ENCODE measurements around the gene HSD17B2. TPM values are rescaled to one million over a fixed set of nuclear protein-coding genes. Genes with fewer than 3 reads are reported as not detected.

HSD17B2 gene
- total RNA-seq, 4 donors from 2014 or later: 0.40 TPM; not detected in 3

DNA sequence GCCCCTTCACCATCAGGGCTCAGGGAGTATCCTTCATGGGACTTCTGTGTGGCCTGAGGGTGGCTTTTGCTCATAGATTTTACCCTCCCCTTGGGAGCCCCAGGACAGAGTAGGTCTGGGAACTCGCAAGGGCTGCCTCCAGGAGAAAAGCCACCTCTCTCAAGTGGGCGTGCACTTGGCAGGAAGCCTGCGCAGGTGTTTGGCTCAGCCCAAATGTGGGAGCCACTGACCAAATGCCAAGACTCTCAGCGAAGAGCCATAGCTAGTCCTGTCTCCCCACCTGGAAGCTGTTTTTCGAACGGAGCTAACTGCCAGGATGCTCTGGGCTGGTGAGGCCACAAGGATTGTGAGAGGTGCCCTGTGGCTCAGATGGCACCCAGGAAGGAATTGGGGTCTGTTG lies 2.0 kb upstream of the HSD17B2 start:
- TF ChIP-seq, protein P1, sequence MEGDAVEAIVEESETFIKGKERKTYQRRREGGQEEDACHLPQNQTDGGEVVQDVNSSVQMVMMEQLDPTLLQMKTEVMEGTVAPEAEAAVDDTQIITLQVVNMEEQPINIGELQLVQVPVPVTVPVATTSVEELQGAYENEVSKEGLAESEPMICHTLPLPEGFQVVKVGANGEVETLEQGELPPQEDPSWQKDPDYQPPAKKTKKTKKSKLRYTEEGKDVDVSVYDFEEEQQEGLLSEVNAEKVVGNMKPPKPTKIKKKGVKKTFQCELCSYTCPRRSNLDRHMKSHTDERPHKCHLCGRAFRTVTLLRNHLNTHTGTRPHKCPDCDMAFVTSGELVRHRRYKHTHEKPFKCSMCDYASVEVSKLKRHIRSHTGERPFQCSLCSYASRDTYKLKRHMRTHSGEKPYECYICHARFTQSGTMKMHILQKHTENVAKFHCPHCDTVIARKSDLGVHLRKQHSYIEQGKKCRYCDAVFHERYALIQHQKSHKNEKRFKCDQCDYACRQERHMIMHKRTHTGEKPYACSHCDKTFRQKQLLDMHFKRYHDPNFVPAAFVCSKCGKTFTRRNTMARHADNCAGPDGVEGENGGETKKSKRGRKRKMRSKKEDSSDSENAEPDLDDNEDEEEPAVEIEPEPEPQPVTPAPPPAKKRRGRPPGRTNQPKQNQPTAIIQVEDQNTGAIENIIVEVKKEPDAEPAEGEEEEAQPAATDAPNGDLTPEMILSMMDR (IDR thresholded peaks at IDR 0.05): no peak
- no peak for ATAC-seq
- no peak overlapping the region for H3K27ac ChIP-seq
- no CpG with 5 or more reads among the region's 6 CpGs for WGBS, 2 donors (ENCODE audit: low coverage in 1 of 2)
- H3K27me3 ChIP-seq: peaks cover 7% of the 10 kb centered on the region
- no peaks in the 10 kb centered on the region for H3K9me3 ChIP-seq
- no peaks in the 10 kb centered on the region for H3K36me3 ChIP-seq
- no peaks in the 10 kb centered on the region for H3K4me1 ChIP-seq
- no peak overlapping the region for H3K4me3 ChIP-seq

- Histone ChIP-seq H3K27ac (no peak overlapping the region), H3K36me3 (no peaks in the 10 kb centered on the region), H3K4me1 (no peaks in the 10 kb centered on the region), H3K9me3 (no peaks in the 10 kb centered on the region), H3K4me3 (no peak overlapping the region), H3K27me3 (peaks cover 13% of the 10 kb centered on the region)
- ATAC-seq: no peak
- TF ChIP-seq POLR2AphosphoS5 (IDR thresholded peaks at IDR 0.05) (no peak), POLR2A (IDR thresholded peaks at IDR 0.05) (no peak), EP300 (IDR thresholded peaks at IDR 0.05) (no peak)
- TF ChIP-seq, protein P1 (IDR thresholded peaks at IDR 0.05): no peak
- WGBS, 2 donors (ENCODE audit: low coverage in 1 of 2): 57 to 63% methylated on average over 4 to 8 of the region's 8 CpGs
These were observed 1.3 kb upstream of the HSD17B2 start for GRCh38 chr16:82033683-82034300.

- Histone ChIP-seq H3K4me3 (no peak overlapping the region), H3K4me1 (no peaks in the 10 kb centered on the region), H3K9me3 (no peaks in the 10 kb centered on the region), H3K27me3 (peaks cover 15% of the 10 kb centered on the region), H3K27ac (no peak overlapping the region), H3K36me3 (no peaks in the 10 kb centered on the region)
- WGBS, 2 donors (ENCODE audit: low coverage in 1 of 2): 75 to 83% methylated on average over 2 to 4 of the region's 4 CpGs
- TF ChIP-seq POLR2AphosphoS5 (IDR thresholded peaks at IDR 0.05) (no peak), POLR2A (IDR thresholded peaks at IDR 0.05) (no peak), EP300 (IDR thresholded peaks at IDR 0.05) (no peak)
- TF ChIP-seq, protein P1 (IDR thresholded peaks at IDR 0.05): no peak
- no peak for ATAC-seq
These were observed 2.2 kb downstream of the HSD17B2 start for GRCh38 chr16:82037251-82037650.

- H3K27ac ChIP-seq: no peak overlapping the region
- peaks cover 15% of the 10 kb centered on the region for H3K27me3 ChIP-seq
- no peaks in the 10 kb centered on the region for H3K4me1 ChIP-seq
- no peak for ATAC-seq
- H3K4me3 ChIP-seq: no peak overlapping the region
- H3K9me3 ChIP-seq: no peaks in the 10 kb centered on the region
- WGBS, 2 donors (ENCODE audit: low coverage in 1 of 2): 22% methylated on average over 2 of the region's 2 CpGs
- H3K36me3 ChIP-seq: no peaks in the 10 kb centered on the region
- TF ChIP-seq POLR2AphosphoS5 (IDR thresholded peaks at IDR 0.05): no peak
These were observed 2.6 kb downstream of the HSD17B2 start for GRCh38 chr16:82037666-82038065.

DNA sequence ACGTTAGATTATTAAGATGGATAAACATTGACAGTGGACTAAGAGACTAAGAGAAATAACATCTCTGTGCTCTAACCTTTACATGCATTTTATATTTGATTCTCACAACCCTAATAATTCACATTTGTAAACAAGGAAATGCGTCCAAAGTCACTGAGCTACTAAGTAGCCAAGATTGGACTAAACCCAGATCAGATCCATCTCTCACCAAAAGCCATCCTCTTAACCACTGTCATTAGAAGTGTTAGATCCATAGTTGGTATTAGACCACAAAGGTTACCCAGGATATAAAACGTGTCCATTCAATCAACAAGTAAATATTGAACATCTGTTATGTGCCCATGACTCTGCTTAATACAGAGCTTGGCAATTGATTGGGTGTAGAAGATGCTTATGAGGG lies 5.2 kb downstream of the HSD17B2 start:
- no peaks in the 10 kb centered on the region for H3K9me3 ChIP-seq
- no peaks in the 10 kb centered on the region for H3K36me3 ChIP-seq
- no peak overlapping the region for H3K4me3 ChIP-seq
- no peak for ATAC-seq
- no peaks in the 10 kb centered on the region for H3K4me1 ChIP-seq
- 70 to 82% methylated on average over 3 of the region's 3 CpGs for WGBS, 2 donors (ENCODE audit: low coverage in 1 of 2)
- H3K27me3 ChIP-seq: peaks cover 10% of the 10 kb centered on the region
- no peak for TF ChIP-seq POLR2AphosphoS5 (IDR thresholded peaks at IDR 0.05)
- TF ChIP-seq POLR2A (IDR thresholded peaks at IDR 0.05): no peak
- TF ChIP-seq, protein P1 (IDR thresholded peaks at IDR 0.05): no peak
- TF ChIP-seq EP300 (IDR thresholded peaks at IDR 0.05): no peak
- no peak overlapping the region for H3K27ac ChIP-seq
